ENCODE measurements around the gene CCDC27. TPM values are rescaled to one million over a fixed set of nuclear protein-coding genes. Genes with fewer than 3 reads are reported as not detected.
A peak's percentile ranks its signal among the peaks of the same experiment; 100 is the strongest.

Gene CCDC27
- total and polyA plus RNA-seq, 2 of the 13 experiments (the other 11 are each of a cell fraction or from before 2014, with no cell fraction given), result not detected

GRCh38 chr1:3780901-3781300 is 28.7 kb downstream of the CCDC27 start (continued):
- TF ChIP-seq RNF219 (CRISPR knock-in tag; IDR thresholded peaks at IDR 0.05), result no peak
- peak; percentile 42 for TF ChIP-seq RBM22 (optimal IDR thresholded peaks at IDR 0.05; ENCODE audit: low read length)
- no peak for TF ChIP-seq FOXC1 (CRISPR knock-in tag; IDR thresholded peaks at IDR 0.05; ENCODE audit: borderline replicate concordance)
- TF ChIP-seq SRSF9 (IDR thresholded peaks at IDR 0.05; ENCODE audit: borderline replicate concordance, insufficient read depth, low read depth, low read length, poor library complexity, severe bottlenecking), result no peak
- 0 out of 2 replicates have a peak, but pooled peaks have one; percentile 0 for TF ChIP-seq ZC3H13 (CRISPR knock-in tag; IDR thresholded peaks at IDR 0.05)
- no peak for TF ChIP-seq FOXA3 (CRISPR knock-in tag; IDR thresholded peaks at IDR 0.05)
- TF ChIP-seq ATF7 (IDR thresholded peaks at IDR 0.05), result no peak
- TF ChIP-seq ATF7 (CRISPR knock-in tag; IDR thresholded peaks at IDR 0.05), result no peak
- TF ChIP-seq CREM (IDR thresholded peaks at IDR 0.05), result no peak
- TF ChIP-seq CREM (CRISPR knock-in tag; IDR thresholded peaks at IDR 0.05), result no peak
- TF ChIP-seq CHD4 (IDR thresholded peaks at IDR 0.05; ENCODE audit: borderline replicate concordance, low read length), result no peak

GRCh38 chr1:3783651-3784474 is 31.6 kb downstream of the CCDC27 start:
- Histone ChIP-seq H4K20me1 (ENCODE audit: insufficient read depth, low read length) (no peaks in the 10 kb centered on the region), H2AFZ (ENCODE audit: low read length) (no peak overlapping the region), H3K4me3 (replicated peaks in 1 of 3; ENCODE audit: insufficient read depth in 1 of 3, low read depth in 2 of 3, low read length in 3 of 3) (no peak overlapping the region), H3K27ac (ENCODE audit: extremely low read length, insufficient read depth, low read length) (no peak overlapping the region), H3K4me1 (ENCODE audit: insufficient read depth, low read length) (peaks cover 25% of the 10 kb centered on the region), H3K9ac (ENCODE audit: insufficient read depth, low read depth, low read length) (no peak overlapping the region), H3K79me2 (ENCODE audit: insufficient read depth, low read length) (peaks cover 6% of the 10 kb centered on the region), H3K36me3 (replicated peaks in 1 of 2; ENCODE audit: control insufficient read depth in 1 of 2, insufficient read depth in 2 of 2, low read length in 2 of 2) (peaks cover 21 to 61% of the 10 kb centered on the region in 2 experiments), H3K27me3 (ENCODE audit: control insufficient read depth in 1 of 2, insufficient read depth in 2 of 2, low read length in 2 of 2) (no peaks in the 10 kb centered on the region), H3K9me3 (ENCODE audit: low read length) (no peaks in the 10 kb centered on the region), H3K4me2 (ENCODE audit: low read depth, low read length) (no peak overlapping the region)
- BruUV-seq (replicated peaks), result TSS peak; percentile 32
- ATAC-seq (no peak), FAIRE-seq (no peak), DNase-seq (ENCODE audit: low spot score) (no peak)
- in situ Hi-C loops (cut with HindIII; ENCODE audit: extremely low pct_ligation_motif_present, low pct_unique_long_range_greater_than_20kb), result no loop called here
- intact Hi-C loops (cut with micrococcal nuclease; ENCODE audit: unreplicated experiment), result no loop called here
- CTCF ChIA-PET (ENCODE audit: low intra/inter-chr PET ratio, low total read pairs), result no interaction called here
- 97% methylated on average over 18 of the region's 30 CpGs for WGBS (ENCODE audit: low lambda C conversion rate)
- POLR2A ChIA-PET, result interaction anchor here (1.1 to 2.4 kb wide), 3 partner anchors 10 to 12 kb away, joined by 3 to 10 read pairs (median 7); partner anchors contain the start of gene LRRC47
- TF ChIP-seq AGO2 (optimal IDR thresholded peaks at IDR 0.05; ENCODE audit: low read depth, low read length) (peak; percentile 73), ZNF672 (CRISPR knock-in tag; IDR thresholded peaks at IDR 0.05) (no peak), CBX1 (IDR thresholded peaks at IDR 0.05; ENCODE audit: low read depth) (no peak), MLLT10 (CRISPR knock-in tag; IDR thresholded peaks at IDR 0.05) (no peak), ZNF180 (CRISPR knock-in tag; IDR thresholded peaks at IDR 0.05; ENCODE audit: borderline replicate concordance, low read depth) (no peak), POLR2A (IDR thresholded peaks at IDR 0.05; ENCODE audit: insufficient read depth in 1 of 2, low read depth in 2 of 2, low read length in 2 of 2) (peak in 1 of 2 experiments; percentile 23; a peak in 1 of 4 replicates), RFXANK (CRISPR knock-in tag; IDR thresholded peaks at IDR 0.05) (no peak), NR0B2 (CRISPR knock-in tag; IDR thresholded peaks at IDR 0.05) (no peak)
- TF ChIP-seq, protein P1, sequence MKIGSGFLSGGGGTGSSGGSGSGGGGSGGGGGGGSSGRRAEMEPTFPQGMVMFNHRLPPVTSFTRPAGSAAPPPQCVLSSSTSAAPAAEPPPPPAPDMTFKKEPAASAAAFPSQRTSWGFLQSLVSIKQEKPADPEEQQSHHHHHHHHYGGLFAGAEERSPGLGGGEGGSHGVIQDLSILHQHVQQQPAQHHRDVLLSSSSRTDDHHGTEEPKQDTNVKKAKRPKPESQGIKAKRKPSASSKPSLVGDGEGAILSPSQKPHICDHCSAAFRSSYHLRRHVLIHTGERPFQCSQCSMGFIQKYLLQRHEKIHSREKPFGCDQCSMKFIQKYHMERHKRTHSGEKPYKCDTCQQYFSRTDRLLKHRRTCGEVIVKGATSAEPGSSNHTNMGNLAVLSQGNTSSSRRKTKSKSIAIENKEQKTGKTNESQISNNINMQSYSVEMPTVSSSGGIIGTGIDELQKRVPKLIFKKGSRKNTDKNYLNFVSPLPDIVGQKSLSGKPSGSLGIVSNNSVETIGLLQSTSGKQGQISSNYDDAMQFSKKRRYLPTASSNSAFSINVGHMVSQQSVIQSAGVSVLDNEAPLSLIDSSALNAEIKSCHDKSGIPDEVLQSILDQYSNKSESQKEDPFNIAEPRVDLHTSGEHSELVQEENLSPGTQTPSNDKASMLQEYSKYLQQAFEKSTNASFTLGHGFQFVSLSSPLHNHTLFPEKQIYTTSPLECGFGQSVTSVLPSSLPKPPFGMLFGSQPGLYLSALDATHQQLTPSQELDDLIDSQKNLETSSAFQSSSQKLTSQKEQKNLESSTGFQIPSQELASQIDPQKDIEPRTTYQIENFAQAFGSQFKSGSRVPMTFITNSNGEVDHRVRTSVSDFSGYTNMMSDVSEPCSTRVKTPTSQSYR (CRISPR knock-in tag; IDR thresholded peaks at IDR 0.05; ENCODE audit: borderline replicate concordance), result no peak
